Choroid plexus epithelial cell (primary cell): ENCODE data around the gene WWOX.

Experiments used
- DNase-seq: peaks from one replicate; pipeline ENCODE4 v3.0.0-alpha.2; 2010; ENCODE audit warnings: low read depth
- H3K4me3 ChIP-seq: 2 replicates; pipeline ENCODE4 v1.5.1; 2011; ENCODE audit warnings: low read depth, mild to moderate bottlenecking, control low read depth, low read length, moderate library complexity
- TF ChIP-seq, protein P1 (sequence below): conservative IDR thresholded peaks from 2 replicates; pipeline ENCODE4 v1.5.1; 2011; ENCODE audit warnings: low read depth, mild to moderate bottlenecking, control low read depth, inconsistent platforms, low read length, moderate library complexity

The WWOX gene

DNA sequence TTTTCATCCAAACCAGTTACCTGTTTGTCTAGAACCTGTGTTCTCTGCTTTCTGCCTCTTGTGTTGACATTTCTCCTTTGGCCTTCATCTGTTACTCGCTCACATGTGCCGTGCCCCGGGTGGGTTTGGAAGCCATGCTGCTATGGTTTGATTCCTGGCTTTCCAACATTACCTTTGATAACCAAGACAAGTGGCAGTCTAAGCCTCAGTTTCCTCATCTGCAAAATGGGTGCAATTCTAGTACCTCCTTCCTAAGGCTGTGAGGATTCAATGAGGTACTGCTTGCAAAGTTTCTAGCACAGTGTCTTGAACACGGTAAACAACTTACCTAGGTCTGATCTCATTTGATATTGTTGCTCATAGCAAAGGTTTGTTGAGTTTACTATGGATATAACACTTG, 665.0 kb downstream of the WWOX start:
- no peak overlapping the region for H3K4me3 ChIP-seq
- DNase-seq = no peak
- TF ChIP-seq, protein P1, sequence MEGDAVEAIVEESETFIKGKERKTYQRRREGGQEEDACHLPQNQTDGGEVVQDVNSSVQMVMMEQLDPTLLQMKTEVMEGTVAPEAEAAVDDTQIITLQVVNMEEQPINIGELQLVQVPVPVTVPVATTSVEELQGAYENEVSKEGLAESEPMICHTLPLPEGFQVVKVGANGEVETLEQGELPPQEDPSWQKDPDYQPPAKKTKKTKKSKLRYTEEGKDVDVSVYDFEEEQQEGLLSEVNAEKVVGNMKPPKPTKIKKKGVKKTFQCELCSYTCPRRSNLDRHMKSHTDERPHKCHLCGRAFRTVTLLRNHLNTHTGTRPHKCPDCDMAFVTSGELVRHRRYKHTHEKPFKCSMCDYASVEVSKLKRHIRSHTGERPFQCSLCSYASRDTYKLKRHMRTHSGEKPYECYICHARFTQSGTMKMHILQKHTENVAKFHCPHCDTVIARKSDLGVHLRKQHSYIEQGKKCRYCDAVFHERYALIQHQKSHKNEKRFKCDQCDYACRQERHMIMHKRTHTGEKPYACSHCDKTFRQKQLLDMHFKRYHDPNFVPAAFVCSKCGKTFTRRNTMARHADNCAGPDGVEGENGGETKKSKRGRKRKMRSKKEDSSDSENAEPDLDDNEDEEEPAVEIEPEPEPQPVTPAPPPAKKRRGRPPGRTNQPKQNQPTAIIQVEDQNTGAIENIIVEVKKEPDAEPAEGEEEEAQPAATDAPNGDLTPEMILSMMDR = no peak

GRCh38 chr16:78768226-78768625, 668.8 kb downstream of the WWOX start:
- H3K4me3 ChIP-seq = no peak overlapping the region
- TF ChIP-seq, protein P1 = no peak
- DNase-seq = no peak

DNA sequence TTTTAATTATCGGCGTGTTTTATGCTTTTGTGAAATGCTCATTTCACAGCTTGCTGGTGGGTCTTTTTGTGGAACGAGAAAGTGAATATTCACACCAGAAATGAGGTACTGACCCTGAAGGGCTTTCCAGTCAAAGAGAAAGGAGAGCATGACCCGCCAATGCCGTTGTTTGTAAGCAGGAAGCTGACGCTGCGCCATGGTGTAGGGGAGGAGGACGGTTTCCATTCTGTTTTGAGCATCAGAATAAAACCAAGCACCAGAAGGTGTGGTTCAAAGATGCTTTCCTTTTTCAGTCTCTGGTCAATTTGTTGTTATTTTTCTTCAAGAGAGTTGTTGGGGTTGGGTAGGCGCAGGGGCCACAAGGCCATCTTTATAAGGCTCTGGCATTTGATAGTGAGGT, 669.3 kb downstream of the WWOX start:
- TF ChIP-seq, protein P1 = no peak
- no peak overlapping the region for H3K4me3 ChIP-seq
- no peak for DNase-seq

DNA sequence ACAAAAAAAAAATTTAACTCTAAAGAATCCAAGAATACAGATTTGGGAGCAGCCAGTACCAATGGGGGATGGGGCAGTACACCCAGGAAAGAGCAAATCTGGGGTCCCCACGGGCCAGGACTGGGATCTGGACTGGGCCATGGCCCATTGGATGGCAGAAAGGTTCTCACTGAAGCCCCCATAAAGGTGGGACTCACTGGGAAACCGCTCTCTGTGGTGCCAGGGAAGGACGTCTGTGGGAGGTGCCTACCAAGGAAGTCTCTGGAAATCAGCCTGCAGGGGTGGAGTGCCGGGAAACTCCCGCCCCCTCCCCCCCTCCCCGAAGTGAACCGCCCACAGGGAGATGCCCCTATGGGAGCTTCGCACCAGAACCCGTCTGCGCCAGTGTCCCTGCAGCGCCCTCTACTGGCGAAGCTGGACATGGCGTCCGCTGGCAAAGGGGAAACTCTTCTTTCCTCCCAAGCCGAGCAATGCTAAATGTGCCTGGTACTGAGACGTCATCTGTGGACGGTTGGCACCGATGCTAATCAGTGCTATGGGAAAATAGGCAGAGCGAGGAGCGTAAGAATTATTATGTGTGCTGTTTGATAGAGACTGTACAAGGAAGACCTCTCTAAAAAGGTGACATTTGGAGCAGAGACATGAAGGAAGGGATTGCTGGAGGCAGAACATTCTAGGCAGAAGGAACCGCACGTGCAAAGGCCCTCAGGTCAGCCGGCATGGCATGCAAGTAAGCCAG, 671.1 kb downstream of the WWOX start:
- TF ChIP-seq, protein P1 = peak; percentile 36
- no peak overlapping the region for H3K4me3 ChIP-seq
- peak; percentile 1 for DNase-seq

- no peak for DNase-seq
- TF ChIP-seq, protein P1 = no peak
- no peak overlapping the region for H3K4me3 ChIP-seq
Measured at GRCh38 chr16:78773291-78773702, 673.8 kb downstream of the WWOX start.

- TF ChIP-seq, protein P1 = no peak
- no peak for DNase-seq
- H3K4me3 ChIP-seq = no peak overlapping the region
Measured at GRCh38 chr16:78773706-78774105, 674.3 kb downstream of the WWOX start.

DNA sequence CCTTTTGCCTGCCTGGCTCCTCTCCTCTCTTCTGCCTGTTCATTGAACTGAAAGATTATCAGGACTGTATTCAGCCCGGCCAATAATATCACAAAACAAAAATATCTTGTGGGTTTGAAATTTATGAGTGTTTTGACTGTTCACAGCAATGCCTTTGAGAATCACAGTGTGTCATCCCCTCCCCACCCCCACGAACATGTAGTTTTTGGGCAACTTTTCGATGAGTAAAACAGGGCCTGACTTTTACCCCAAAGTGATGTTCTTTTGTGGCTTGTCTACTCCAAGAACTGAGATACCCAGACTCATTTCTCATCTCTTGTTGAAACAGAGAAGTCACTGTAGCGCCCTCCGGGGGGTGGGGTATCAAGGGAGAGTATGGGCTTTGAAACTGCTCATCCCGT, 675.7 kb downstream of the WWOX start:
- DNase-seq = no peak
- TF ChIP-seq, protein P1 = no peak
- no peak overlapping the region for H3K4me3 ChIP-seq
